DMS 273 treated with DMSO at 0.1 percent for 48 hours (cell line): Measurements from ENCODE around the gene RASAL1.
"Not testable (repeated sequence)": the region's sequence is repeated elsewhere in the genome, so short reads cannot be mapped to it uniquely, and the experiment has no call there.

Experiments used
- DNase-seq: peaks from one replicate; lab custom pipeline; 2025; lab: John Stamatoyannopoulos, UW

RASAL1 gene

GRCh38 chr12:113140706-113141105 lies 5.1 kb upstream of the RASAL1 start:
- no peak for DNase-seq

GRCh38 chr12:113138826-113139225 lies 3.3 kb upstream of the RASAL1 start:
- no peak for DNase-seq

- DNase-seq, result no peak
These were observed 2.6 kb upstream of the RASAL1 start for GRCh38 chr12:113137861-113138783.

GRCh38 chr12:113136990-113137511 lies 1.5 kb upstream of the RASAL1 start:
- DNase-seq, result no peak

- no peak for DNase-seq
These were observed 798 bp upstream of the RASAL1 start for GRCh38 chr12:113136128-113136989.

- no peak for DNase-seq
These were observed 1.0 kb downstream of the RASAL1 start for GRCh38 chr12:113134521-113134951.

- DNase-seq, result no peak
These were observed 1.5 kb downstream of the RASAL1 start for GRCh38 chr12:113134071-113134470.

GRCh38 chr12:113133666-113134065 lies 1.9 kb downstream of the RASAL1 start:
- DNase-seq, result no peak

- DNase-seq, result no peak
These were observed 2.5 kb downstream of the RASAL1 start for GRCh38 chr12:113133036-113133435.

- DNase-seq, result no peak
These were observed 4.0 kb downstream of the RASAL1 start for GRCh38 chr12:113131556-113131955.

GRCh38 chr12:113130457-113131135 lies 5.0 kb downstream of the RASAL1 start:
- no peak for DNase-seq

- DNase-seq, result no peak
These were observed 5.7 kb downstream of the RASAL1 start for GRCh38 chr12:113129664-113130456.

GRCh38 chr12:113128802-113129663 lies 6.5 kb downstream of the RASAL1 start:
- DNase-seq, result no peak

GRCh38 chr12:113127791-113128199 lies 7.8 kb downstream of the RASAL1 start:
- no peak for DNase-seq

GRCh38 chr12:113120670-113121370 lies 14.7 kb downstream of the RASAL1 start:
- no peak for DNase-seq

- DNase-seq, result no peak
These were observed 15.4 kb downstream of the RASAL1 start for GRCh38 chr12:113119980-113120669.

- no peak for DNase-seq
These were observed 17.4 kb downstream of the RASAL1 start for GRCh38 chr12:113118142-113118541.

- not testable (repeated sequence) for DNase-seq
These were observed 17.9 kb downstream of the RASAL1 start for GRCh38 chr12:113117684-113118083.

GRCh38 chr12:113116875-113117274 lies 18.7 kb downstream of the RASAL1 start:
- DNase-seq, result no peak
